Suprapubic skin (tissue), 4 donors: ENCODE results near the gene CLEC2B.

Source experiments
- CTCF ChIP-seq, 2 donors: fragments of 200-600 bp in 1 of 2; fragments of 450-650 bp in 1 of 2; sonication (generic) in 1 of 2; IDR thresholded peaks; one replicate each; pipeline ENCODE4 v1.5.1; 2016 to 2019; ENCODE audit warnings: antibody characterized with exemption in 2 of 2, mild to moderate bottlenecking in 1 of 2, moderate library complexity in 1 of 2
- EP300 ChIP-seq: sonication (generic); formaldehyde crosslinking; IDR thresholded peaks from one replicate; pipeline ENCODE4 v1.6.1; 2017; ENCODE audit warnings: antibody characterized with exemption
- POLR2A ChIP-seq, 2 donors: fragments of 450-650 bp; IDR thresholded peaks; one replicate each; pipeline ENCODE4 v1.6.1; 2017; ENCODE audit warnings: antibody characterized with exemption in 2 of 2, mild to moderate bottlenecking in 2 of 2, moderate library complexity in 2 of 2
- POLR2AphosphoS5 ChIP-seq, 3 donors: sonication (generic); formaldehyde crosslinking; IDR thresholded peaks; one replicate each; pipeline ENCODE4 v1.6.1; 2017; ENCODE audit warnings: antibody characterized with exemption in 3 of 3

- TF ChIP-seq POLR2AphosphoS5 (IDR thresholded peaks at IDR 0.05) = no peak
- TF ChIP-seq POLR2A (IDR thresholded peaks at IDR 0.05) = no peak
- no peak for TF ChIP-seq CTCF (IDR thresholded peaks at IDR 0.05)
- no peak for TF ChIP-seq EP300
Measured at GRCh38 chr12:9908350-9908749, 39.2 kb upstream of the CLEC2B start.
